Stimulated activated CD8-positive, alpha-beta memory T cell treated with anti-CD3 and anti-CD28 coated beads, Interleukin-4, amount 100 ng/mL, for 48 hours (primary cell): ENCODE data around the gene SPACA6.
"Not testable (repeated sequence)": the region's sequence is repeated elsewhere in the genome, so short reads cannot be mapped to it uniquely, and the experiment has no call there.

Experiments
- DNase-seq: peaks from one replicate; pipeline ENCODE4 v3.0.0-alpha.2; 2020

Gene SPACA6

GRCh38 chr19:51693260-51693659 lies at the start of gene SPACA6:
TSS of gene SPACA6 (plus strand) at chr19:51693330. CDS start at chr19:51693527, 197 bp downstream.
- no peak for DNase-seq

GRCh38 chr19:51644636-51645271 lies 48.4 kb upstream of the SPACA6 start:
- no peak for DNase-seq

- not testable (repeated sequence) for DNase-seq
Measured at GRCh38 chr19:51646730-51647129, 46.4 kb upstream of the SPACA6 start, which contains the start of gene SIGLEC14. TSS of gene SIGLEC14 (minus strand) at chr19:51646825. CDS start at chr19:51646759, 66 bp downstream.

GRCh38 chr19:51647318-51647717 lies 45.8 kb upstream of the SPACA6 start:
- DNase-seq: no peak

- no peak for DNase-seq
Measured at GRCh38 chr19:51651216-51651846, 41.8 kb upstream of the SPACA6 start.

GRCh38 chr19:51652266-51652665 lies 40.9 kb upstream of the SPACA6 start:
- no peak for DNase-seq

GRCh38 chr19:51653162-51653561 lies 40.0 kb upstream of the SPACA6 start:
- no peak for DNase-seq

GRCh38 chr19:51654783-51655182 lies 38.3 kb upstream of the SPACA6 start:
- DNase-seq: no peak

- DNase-seq: peak; percentile 83
Measured at GRCh38 chr19:51660975-51661600, 32.0 kb upstream of the SPACA6 start.

GRCh38 chr19:51663650-51664049 lies 29.5 kb upstream of the SPACA6 start:
- DNase-seq: no peak

- DNase-seq: no peak
Measured at GRCh38 chr19:51664131-51664530, 29.0 kb upstream of the SPACA6 start.

- no peak for DNase-seq
Measured at GRCh38 chr19:51664997-51665396, 28.1 kb upstream of the SPACA6 start.

GRCh38 chr19:51668216-51668615 lies 24.9 kb upstream of the SPACA6 start:
- DNase-seq: no peak

- not testable (repeated sequence) for DNase-seq
Measured at GRCh38 chr19:51675911-51676565, 17.1 kb upstream of the SPACA6 start.

- no peak for DNase-seq
Measured at GRCh38 chr19:51676566-51677083, 16.5 kb upstream of the SPACA6 start.

GRCh38 chr19:51680474-51680873 lies 12.7 kb upstream of the SPACA6 start:
- no peak for DNase-seq

GRCh38 chr19:51681286-51681941 lies 11.7 kb upstream of the SPACA6 start:
- no peak for DNase-seq

- DNase-seq: no peak
Measured at GRCh38 chr19:51686171-51686570, 7.0 kb upstream of the SPACA6 start.

GRCh38 chr19:51687791-51688670 lies 5.1 kb upstream of the SPACA6 start:
- no peak for DNase-seq

- no peak for DNase-seq
Measured at GRCh38 chr19:51688671-51689571, 4.2 kb upstream of the SPACA6 start.
